ENCODE measurements around the gene CA7.
"Not testable (repeated sequence)": the region's sequence is repeated elsewhere in the genome, so short reads cannot be mapped to it uniquely, and the experiment has no call there.

Gene CA7

DNA sequence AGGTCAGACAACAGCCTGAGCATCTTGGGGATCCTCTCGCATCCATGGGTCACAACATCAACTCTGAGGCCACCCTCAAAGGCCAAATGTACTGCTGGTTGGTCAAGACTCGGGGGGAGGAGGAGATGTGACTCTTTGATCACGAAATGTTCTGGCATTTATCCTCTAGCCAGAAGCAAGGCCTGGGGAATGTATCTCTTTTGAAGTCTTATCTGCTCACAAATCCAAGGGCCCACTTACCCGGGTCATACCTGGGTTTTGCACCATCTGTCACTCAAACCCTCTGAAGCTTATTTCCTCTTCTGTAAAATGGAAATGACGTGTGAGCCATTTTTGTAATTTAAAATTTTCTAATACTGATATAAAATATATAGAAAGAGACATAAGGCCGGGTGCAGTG lies 13.2 kb downstream of the CA7 start:
- Histone ChIP-seq H3K27me3 (ENCODE audit: low read depth, low read length) (no peaks in the 10 kb centered on the region), H3K4me3 (ENCODE audit: low read depth in 1 of 2, low read length in 2 of 2) (no peak overlapping the region), H3K9me3 (ENCODE audit: control insufficient read depth in 1 of 2, low read length in 2 of 2) (no peaks in the 10 kb centered on the region), H3K27ac (ENCODE audit: low read length) (no peak overlapping the region), H3K4me1 (ENCODE audit: control insufficient read depth in 1 of 2, insufficient read depth in 2 of 2, low read length in 2 of 2) (peaks cover 0 to 12% of the 10 kb centered on the region in 2 donors), H3K36me3 (ENCODE audit: control insufficient read depth in 1 of 2, insufficient read depth in 2 of 2, low read length in 2 of 2) (no peaks in the 10 kb centered on the region)

DNA sequence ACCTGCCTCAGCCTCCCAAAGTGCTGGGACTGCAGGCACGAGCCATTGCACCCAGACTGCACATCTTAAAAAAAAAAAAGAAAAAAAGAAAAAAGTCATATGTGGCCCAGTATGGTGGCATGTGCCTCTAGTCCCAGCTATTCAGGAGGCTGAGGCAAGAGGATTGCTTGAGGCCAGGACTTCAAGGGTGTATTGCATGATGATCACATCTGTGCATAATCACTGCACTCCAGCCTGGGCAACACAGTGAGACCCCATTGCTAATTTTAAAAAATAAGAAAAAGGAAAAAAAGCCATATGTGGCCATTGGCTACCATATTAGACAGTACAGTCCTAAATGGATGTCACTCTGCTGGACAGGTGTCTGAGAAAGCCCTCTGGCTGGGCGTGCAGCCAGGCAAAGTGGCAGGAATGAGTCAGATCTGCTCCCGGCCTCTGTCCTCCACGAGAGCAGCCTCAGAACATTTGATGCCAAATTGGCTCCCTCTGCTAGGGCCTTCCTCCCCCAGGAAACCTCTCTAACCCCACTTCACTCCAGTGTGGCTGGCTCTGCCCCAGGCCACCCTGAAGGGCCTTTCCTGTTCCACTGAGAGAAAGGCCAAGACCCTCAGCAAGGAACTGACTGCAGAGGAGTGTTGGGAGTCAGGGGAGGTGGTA lies 14.7 kb downstream of the CA7 start:
- Histone ChIP-seq H3K36me3 (ENCODE audit: control insufficient read depth in 1 of 2, insufficient read depth in 2 of 2, low read length in 2 of 2) (no peaks in the 10 kb centered on the region), H3K9me3 (ENCODE audit: control insufficient read depth in 1 of 2, low read length in 2 of 2) (no peaks in the 10 kb centered on the region), H3K4me3 (ENCODE audit: low read depth in 1 of 2, low read length in 2 of 2) (no peak overlapping the region), H3K27me3 (ENCODE audit: low read depth, low read length) (no peaks in the 10 kb centered on the region), H3K4me1 (ENCODE audit: control insufficient read depth in 1 of 2, insufficient read depth in 2 of 2, low read length in 2 of 2) (peaks cover 0 to 12% of the 10 kb centered on the region in 2 donors), H3K27ac (ENCODE audit: low read length) (no peak overlapping the region)

DNA sequence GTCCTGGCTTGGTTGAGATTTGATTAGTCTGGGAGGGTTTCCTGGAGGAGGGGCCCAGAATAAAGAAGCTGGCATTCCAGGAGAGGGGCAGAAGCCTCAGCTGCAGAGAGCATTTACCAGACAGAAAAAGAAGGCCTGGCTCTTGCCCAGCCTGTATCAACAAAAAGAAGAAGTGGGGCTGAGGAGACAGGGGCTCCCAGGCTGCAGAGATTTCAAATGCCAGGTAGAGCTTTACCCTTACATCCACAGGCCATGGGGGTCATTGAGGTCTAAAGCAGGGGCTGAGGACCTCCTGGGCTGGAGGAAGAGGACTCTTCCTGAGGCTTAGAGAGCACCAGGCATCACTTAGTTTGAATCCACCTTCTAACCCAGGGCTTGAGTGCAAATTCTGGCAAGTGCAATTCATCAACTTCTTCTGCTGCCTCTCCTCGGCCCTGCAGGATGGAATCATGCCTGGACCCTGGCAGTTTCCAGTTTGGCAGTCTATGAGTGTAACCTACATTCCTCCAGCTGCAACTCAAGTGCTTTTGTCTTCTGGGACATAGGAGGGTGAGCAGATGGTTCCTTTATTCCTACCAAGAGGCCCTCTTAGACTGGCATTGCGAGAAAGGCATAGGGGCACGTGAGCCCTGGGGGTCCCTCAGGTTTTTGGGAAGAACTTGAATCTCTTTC lies 15.3 kb downstream of the CA7 start:
- Histone ChIP-seq H3K27ac (ENCODE audit: low read length) (no peak overlapping the region), H3K4me1 (ENCODE audit: control insufficient read depth in 1 of 2, insufficient read depth in 2 of 2, low read length in 2 of 2) (peaks cover 0 to 12% of the 10 kb centered on the region in 2 donors), H3K27me3 (ENCODE audit: low read depth, low read length) (no peaks in the 10 kb centered on the region), H3K9me3 (ENCODE audit: control insufficient read depth in 1 of 2, low read length in 2 of 2) (no peaks in the 10 kb centered on the region), H3K36me3 (ENCODE audit: control insufficient read depth in 1 of 2, insufficient read depth in 2 of 2, low read length in 2 of 2) (no peaks in the 10 kb centered on the region), H3K4me3 (ENCODE audit: low read depth in 1 of 2, low read length in 2 of 2) (no peak overlapping the region)

DNA sequence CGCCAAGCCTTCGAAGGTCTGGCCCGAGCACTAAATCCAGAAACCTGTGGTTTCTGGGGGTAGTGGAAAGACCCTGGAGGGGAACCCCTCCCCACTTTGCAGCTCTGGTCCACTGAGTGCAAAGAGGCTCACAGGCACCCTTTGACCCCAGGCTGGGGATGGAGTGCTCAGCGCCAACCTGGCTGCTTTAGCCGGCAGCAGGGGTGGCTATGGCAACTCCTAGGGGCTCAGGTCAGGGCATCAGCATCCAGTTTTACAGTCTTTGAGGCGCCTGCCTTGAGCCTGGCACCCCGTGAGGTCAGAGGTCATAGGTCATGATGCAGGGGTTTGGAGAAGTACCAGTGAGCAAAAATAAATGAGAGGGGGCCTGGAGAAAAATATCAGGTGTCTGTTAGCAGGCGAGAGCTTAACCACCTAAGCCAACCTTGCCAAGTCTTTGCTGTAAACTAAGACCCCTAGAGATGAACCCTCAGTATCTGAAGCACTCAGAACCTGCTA lies 17.9 kb downstream of the CA7 start:
- H3K9me3 ChIP-seq (ENCODE audit: control insufficient read depth in 1 of 2, low read length in 2 of 2), result no peaks in the 10 kb centered on the region
- no peaks in the 10 kb centered on the region for H3K27me3 ChIP-seq (ENCODE audit: low read depth, low read length)
- peaks cover 0 to 12% of the 10 kb centered on the region in 2 donors for H3K4me1 ChIP-seq (ENCODE audit: control insufficient read depth in 1 of 2, insufficient read depth in 2 of 2, low read length in 2 of 2)
- no peak overlapping the region for H3K4me3 ChIP-seq (ENCODE audit: low read depth in 1 of 2, low read length in 2 of 2)
- no peak overlapping the region for H3K27ac ChIP-seq (ENCODE audit: low read length)
- no peaks in the 10 kb centered on the region for H3K36me3 ChIP-seq (ENCODE audit: control insufficient read depth in 1 of 2, insufficient read depth in 2 of 2, low read length in 2 of 2)

DNA sequence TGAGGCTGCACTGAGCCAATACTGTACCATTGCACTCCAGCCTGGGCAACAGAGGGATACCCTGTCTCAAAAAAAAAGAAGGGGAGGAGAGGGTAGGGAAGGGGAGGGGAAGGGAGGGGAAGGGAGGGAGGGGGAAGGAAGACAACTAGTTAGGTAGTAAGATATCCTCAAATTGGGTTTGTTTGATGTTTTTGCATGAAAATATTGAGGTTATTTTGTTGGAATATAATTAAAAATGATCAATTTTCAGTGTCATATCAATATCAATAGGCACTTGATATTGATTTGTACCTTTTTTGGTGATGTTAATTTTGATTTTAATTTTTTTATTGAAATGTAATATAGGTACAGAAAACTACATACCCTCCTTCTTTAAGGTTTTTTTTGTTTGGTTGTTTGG lies 19.5 kb downstream of the CA7 start:
- Histone ChIP-seq H3K4me1 (ENCODE audit: control insufficient read depth in 1 of 2, insufficient read depth in 2 of 2, low read length in 2 of 2) (peaks cover 0 to 12% of the 10 kb centered on the region in 2 donors), H3K36me3 (ENCODE audit: control insufficient read depth in 1 of 2, insufficient read depth in 2 of 2, low read length in 2 of 2) (no peaks in the 10 kb centered on the region), H3K27ac (ENCODE audit: low read length) (no peak overlapping the region), H3K4me3 (ENCODE audit: low read depth in 1 of 2, low read length in 2 of 2) (no peak overlapping the region), H3K27me3 (ENCODE audit: low read depth, low read length) (no peaks in the 10 kb centered on the region), H3K9me3 (ENCODE audit: control insufficient read depth in 1 of 2, low read length in 2 of 2) (no peaks in the 10 kb centered on the region)

DNA sequence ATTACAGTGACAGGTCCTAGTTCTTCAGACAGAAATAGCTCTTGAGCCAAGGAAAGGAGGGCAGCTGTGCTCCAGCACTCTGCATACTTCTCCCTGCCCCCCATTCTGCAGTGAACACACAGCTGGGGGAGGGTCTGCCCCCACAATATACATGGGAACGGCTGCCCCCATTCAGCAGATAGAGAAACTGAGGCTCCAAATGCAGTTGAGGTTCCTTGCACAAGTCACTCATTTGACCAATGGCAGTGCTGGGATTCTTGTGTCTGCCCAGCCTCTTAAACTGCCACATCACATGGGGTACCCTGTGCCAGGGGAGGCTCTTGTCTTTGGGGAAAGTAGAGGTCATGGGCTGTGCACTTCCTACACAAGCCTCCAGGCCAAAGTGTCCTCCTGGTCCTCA lies 25.2 kb downstream of the CA7 start:
- Histone ChIP-seq H3K27ac (ENCODE audit: low read length) (no peak overlapping the region), H3K36me3 (ENCODE audit: control insufficient read depth in 1 of 2, insufficient read depth in 2 of 2, low read length in 2 of 2) (no peaks in the 10 kb centered on the region), H3K4me3 (ENCODE audit: low read depth in 1 of 2, low read length in 2 of 2) (no peak overlapping the region), H3K9me3 (ENCODE audit: control insufficient read depth in 1 of 2, low read length in 2 of 2) (no peaks in the 10 kb centered on the region), H3K4me1 (ENCODE audit: control insufficient read depth in 1 of 2, insufficient read depth in 2 of 2, low read length in 2 of 2) (peaks cover 0 to 5% of the 10 kb centered on the region in 2 donors), H3K27me3 (ENCODE audit: low read depth, low read length) (no peaks in the 10 kb centered on the region)

DNA sequence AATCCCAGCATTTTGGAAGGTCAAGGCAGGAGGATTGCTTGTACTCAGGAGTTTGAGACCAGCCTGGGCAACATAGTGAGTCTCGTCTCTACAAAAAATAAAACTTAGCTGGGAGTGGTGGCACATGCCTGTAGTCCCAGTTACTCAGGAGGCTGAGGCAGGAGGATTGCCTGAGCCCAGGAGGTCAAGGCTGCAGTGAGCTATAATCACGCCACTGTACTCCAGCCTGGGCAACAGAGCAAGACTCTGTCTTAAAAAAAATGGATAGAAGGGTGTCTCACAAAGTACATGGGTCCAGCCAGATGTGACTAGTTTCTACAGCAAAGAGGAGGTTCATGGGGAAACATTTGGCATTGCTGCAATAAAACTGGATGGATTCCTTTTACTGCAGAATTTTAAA lies 27.1 kb downstream of the CA7 start:
- not testable (repeated sequence) for H3K27ac ChIP-seq (ENCODE audit: low read length); H3K9me3 ChIP-seq (ENCODE audit: control insufficient read depth in 1 of 2, low read length in 2 of 2); H3K36me3 ChIP-seq (ENCODE audit: control insufficient read depth in 1 of 2, insufficient read depth in 2 of 2, low read length in 2 of 2); H3K27me3 ChIP-seq (ENCODE audit: low read depth, low read length); H3K4me3 ChIP-seq (ENCODE audit: low read depth in 1 of 2, low read length in 2 of 2); H3K4me1 ChIP-seq (ENCODE audit: control insufficient read depth in 1 of 2, insufficient read depth in 2 of 2, low read length in 2 of 2)

DNA sequence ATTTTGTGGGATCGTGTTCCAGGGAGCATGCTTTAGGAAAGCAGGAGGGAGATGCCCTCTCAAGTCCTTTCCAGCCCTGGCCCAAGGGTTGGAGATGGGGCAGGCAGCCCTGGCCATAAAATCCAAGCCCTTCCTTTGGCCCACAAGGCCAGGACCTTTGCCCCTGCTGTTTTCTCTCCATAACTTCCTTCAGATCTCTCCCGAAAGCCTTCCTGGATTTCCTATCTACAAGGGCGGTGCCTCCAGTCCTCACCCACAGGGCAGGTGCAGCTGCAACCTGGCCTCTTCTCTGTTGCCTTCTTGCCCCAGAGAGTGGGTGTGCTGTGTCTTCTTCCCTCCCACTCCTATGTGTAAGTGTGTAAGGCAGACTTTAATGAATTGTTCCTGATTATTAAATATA lies 27.6 kb downstream of the CA7 start:
- H3K9me3 ChIP-seq (ENCODE audit: control insufficient read depth in 1 of 2, low read length in 2 of 2), result no peaks in the 10 kb centered on the region
- H3K4me3 ChIP-seq (ENCODE audit: low read depth in 1 of 2, low read length in 2 of 2), result no peak overlapping the region
- H3K27ac ChIP-seq (ENCODE audit: low read length), result no peak overlapping the region
- H3K27me3 ChIP-seq (ENCODE audit: low read depth, low read length), result no peaks in the 10 kb centered on the region
- no peaks in the 10 kb centered on the region for H3K36me3 ChIP-seq (ENCODE audit: control insufficient read depth in 1 of 2, insufficient read depth in 2 of 2, low read length in 2 of 2)
- peaks cover 0 to 5% of the 10 kb centered on the region in 2 donors for H3K4me1 ChIP-seq (ENCODE audit: control insufficient read depth in 1 of 2, insufficient read depth in 2 of 2, low read length in 2 of 2)

DNA sequence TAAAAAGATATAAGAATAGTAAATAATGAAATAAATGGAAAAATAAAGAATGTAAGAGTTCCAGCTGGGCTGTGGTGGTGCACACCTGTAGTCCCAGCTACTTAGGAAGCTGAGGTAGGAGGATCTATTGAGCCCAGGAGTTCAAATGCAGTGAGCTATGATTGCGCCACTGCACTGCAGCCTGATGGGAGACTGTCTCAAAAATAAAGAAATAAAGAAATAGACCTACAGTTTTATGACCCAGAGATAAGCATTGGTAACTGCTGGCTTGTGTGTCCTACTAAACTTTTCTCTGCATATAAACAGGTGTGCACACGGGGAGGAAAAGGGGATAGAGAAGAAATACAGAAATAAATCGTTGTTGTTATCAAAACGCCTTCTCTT lies 28.3 kb downstream of the CA7 start:
- H3K4me3 ChIP-seq (ENCODE audit: low read depth in 1 of 2, low read length in 2 of 2), result peak overlapping the region; percentile 15 to 55
- no peaks in the 10 kb centered on the region for H3K36me3 ChIP-seq (ENCODE audit: control insufficient read depth in 1 of 2, insufficient read depth in 2 of 2, low read length in 2 of 2)
- no peaks in the 10 kb centered on the region for H3K27me3 ChIP-seq (ENCODE audit: low read depth, low read length)
- no peak overlapping the region for H3K27ac ChIP-seq (ENCODE audit: low read length)
- H3K4me1 ChIP-seq (ENCODE audit: control insufficient read depth in 1 of 2, insufficient read depth in 2 of 2, low read length in 2 of 2), result peaks cover 0 to 5% of the 10 kb centered on the region in 2 donors
- H3K9me3 ChIP-seq (ENCODE audit: control insufficient read depth in 1 of 2, low read length in 2 of 2), result no peaks in the 10 kb centered on the region

DNA sequence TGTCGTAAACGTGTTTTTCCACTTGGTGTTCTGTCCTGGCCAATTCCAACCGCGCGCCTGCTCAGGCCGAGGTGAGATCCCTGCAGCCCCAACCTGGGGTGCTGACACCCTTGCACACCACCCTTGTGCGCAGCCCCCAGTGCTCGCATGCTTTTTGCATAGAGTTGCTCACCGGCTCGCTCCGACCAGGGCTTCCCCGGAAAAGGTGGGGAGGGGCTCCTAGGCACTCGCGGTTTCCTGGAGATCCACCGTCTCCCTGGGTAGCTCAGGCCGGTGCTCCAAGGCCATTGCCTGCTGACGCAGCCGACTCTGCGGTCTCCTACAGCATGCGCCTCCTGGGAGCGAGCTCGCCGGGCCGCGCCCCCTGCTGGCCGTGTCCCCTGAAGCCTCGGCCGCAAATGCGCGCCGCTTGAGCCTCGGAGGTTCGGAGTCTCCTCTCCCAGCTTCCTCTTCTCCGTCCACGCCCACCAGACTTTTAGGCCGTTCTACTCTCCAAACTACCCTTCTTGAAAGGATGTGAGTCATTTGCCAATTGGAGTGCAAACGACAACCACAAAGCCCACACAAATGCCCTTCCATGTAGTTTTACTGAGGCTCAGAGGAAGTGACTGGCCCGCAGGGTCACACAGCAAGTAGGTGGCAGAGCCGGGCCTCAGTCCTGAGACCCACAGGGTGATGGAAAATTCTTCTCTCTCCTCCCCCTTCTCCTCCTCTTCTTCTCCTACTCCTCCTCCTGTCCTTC lies 28.9 kb downstream of the CA7 start:
- Histone ChIP-seq H3K4me1 (ENCODE audit: control insufficient read depth in 1 of 2, insufficient read depth in 2 of 2, low read length in 2 of 2) (peaks cover 0 to 5% of the 10 kb centered on the region in 2 donors), H3K9me3 (ENCODE audit: control insufficient read depth in 1 of 2, low read length in 2 of 2) (no peaks in the 10 kb centered on the region), H3K27ac (ENCODE audit: low read length) (peak overlapping the region; percentile 31), H3K36me3 (ENCODE audit: control insufficient read depth in 1 of 2, insufficient read depth in 2 of 2, low read length in 2 of 2) (no peaks in the 10 kb centered on the region), H3K27me3 (ENCODE audit: low read depth, low read length) (no peaks in the 10 kb centered on the region), H3K4me3 (ENCODE audit: low read depth in 1 of 2, low read length in 2 of 2) (peak overlapping the region; percentile 15 to 55)

DNA sequence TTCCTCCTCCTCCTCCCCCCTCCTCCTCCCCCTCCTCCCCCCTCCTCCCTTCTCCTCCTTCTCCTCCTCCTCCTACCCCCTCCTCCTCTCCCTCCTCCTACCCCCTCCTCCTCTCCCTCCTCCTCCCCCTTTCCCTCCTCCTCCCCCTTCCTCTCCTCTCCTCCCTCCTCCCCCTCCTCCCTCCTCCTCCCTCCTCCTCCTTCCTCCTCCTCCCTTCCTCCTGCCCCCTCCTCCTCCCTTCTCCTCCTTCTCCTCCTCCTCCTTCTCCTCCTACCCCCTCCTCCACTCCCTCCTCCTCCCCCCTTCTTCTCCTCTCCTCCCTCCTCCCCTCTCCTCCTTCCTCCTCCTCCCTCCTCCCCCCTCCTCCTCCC lies 29.5 kb downstream of the CA7 start:
- no peak overlapping the region for H3K4me3 ChIP-seq (ENCODE audit: low read depth in 1 of 2, low read length in 2 of 2)
- H3K27me3 ChIP-seq (ENCODE audit: low read depth, low read length), result no peaks in the 10 kb centered on the region
- no peak overlapping the region for H3K27ac ChIP-seq (ENCODE audit: low read length)
- no peaks in the 10 kb centered on the region for H3K36me3 ChIP-seq (ENCODE audit: control insufficient read depth in 1 of 2, insufficient read depth in 2 of 2, low read length in 2 of 2)
- H3K4me1 ChIP-seq (ENCODE audit: control insufficient read depth in 1 of 2, insufficient read depth in 2 of 2, low read length in 2 of 2), result peaks cover 0 to 5% of the 10 kb centered on the region in 2 donors
- H3K9me3 ChIP-seq (ENCODE audit: control insufficient read depth in 1 of 2, low read length in 2 of 2), result no peaks in the 10 kb centered on the region

Data from muscle layer of duodenum (tissue), 2 donors.